Fibroblast of skin of left biceps (primary cell): Measurements from ENCODE around the gene MST1R.

Experiments
- DNase-seq, 2 experiments: peaks; one replicate each; pipeline ENCODE4 v3.0.0-alpha.2; 2013; ENCODE audit warnings: low read depth in 2 of 2

The MST1R gene

GRCh38 chr3:49840388-49840787, 63.3 kb downstream of the MST1R start:
- DNase-seq = no peak

- DNase-seq = peak; percentile 41 to 48
These were observed 64.4 kb downstream of the MST1R start for GRCh38 chr3:49839193-49839809.
